Measurements from ENCODE around the gene ATXN10. TPM values are rescaled to one million over a fixed set of nuclear protein-coding genes. Genes with fewer than 3 reads are reported as not detected.
"Not testable (repeated sequence)": the region's sequence is repeated elsewhere in the genome, so short reads cannot be mapped to it uniquely, and the experiment has no call there.

The ATXN10 gene
- total RNA-seq, 2 experiments from 2014 or later: 114 to 121 TPM

DNA sequence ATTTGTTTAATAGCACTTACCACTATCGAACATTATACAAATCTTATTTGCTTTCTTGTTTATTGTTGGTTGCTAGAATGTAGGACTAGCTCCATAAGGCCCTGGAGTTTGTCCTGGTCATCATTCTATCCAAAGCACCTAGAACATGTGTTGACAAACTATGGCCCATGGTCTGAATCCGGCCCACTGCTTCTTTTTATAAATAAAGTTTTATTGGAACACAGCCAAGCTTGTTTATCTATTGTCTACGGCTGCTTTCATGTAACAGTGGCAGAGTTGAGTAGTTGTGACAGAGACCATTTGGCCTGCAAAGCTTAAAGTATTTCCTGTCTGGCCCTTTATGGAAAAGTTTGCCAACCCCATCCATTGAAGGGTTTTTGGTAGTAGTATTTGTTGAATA is 38.8 kb downstream of the ATXN10 start:
- H3K27me3 Mint-ChIP-seq: no peaks in the 10 kb centered on the region
- intact Hi-C loops (cut with micrococcal nuclease): no loop called here
- TF ChIP-seq, protein P1, sequence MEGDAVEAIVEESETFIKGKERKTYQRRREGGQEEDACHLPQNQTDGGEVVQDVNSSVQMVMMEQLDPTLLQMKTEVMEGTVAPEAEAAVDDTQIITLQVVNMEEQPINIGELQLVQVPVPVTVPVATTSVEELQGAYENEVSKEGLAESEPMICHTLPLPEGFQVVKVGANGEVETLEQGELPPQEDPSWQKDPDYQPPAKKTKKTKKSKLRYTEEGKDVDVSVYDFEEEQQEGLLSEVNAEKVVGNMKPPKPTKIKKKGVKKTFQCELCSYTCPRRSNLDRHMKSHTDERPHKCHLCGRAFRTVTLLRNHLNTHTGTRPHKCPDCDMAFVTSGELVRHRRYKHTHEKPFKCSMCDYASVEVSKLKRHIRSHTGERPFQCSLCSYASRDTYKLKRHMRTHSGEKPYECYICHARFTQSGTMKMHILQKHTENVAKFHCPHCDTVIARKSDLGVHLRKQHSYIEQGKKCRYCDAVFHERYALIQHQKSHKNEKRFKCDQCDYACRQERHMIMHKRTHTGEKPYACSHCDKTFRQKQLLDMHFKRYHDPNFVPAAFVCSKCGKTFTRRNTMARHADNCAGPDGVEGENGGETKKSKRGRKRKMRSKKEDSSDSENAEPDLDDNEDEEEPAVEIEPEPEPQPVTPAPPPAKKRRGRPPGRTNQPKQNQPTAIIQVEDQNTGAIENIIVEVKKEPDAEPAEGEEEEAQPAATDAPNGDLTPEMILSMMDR (IDR thresholded peaks at IDR 0.05): no peak
- no peak overlapping the region for H3K4me3 Mint-ChIP-seq
- POLR2A ChIA-PET: no interaction called here
- H3K4me1 Mint-ChIP-seq (ENCODE audit: low read depth): peaks cover 22% of the 10 kb centered on the region
- H3K9me3 Mint-ChIP-seq: no peaks in the 10 kb centered on the region
- no peak overlapping the region for H3K27ac Mint-ChIP-seq
- DNase-seq (no peak), ATAC-seq (no peak)
- H3K36me3 Mint-ChIP-seq (ENCODE audit: low read depth): peaks cover 40% of the 10 kb centered on the region
- CTCF ChIA-PET: interaction anchor here (0.9 to 1.2 kb wide), 2 partner anchors 29 to 132 kb away, joined by 3 read pairs; no protein-coding TSS in a partner anchor

- H3K4me3 Mint-ChIP-seq, POLR2A ChIA-PET: not testable (repeated sequence)
These were observed 42.8 kb downstream of the ATXN10 start for GRCh38 chr22:45714390-45714789.

GRCh38 chr22:45717789-45718188 is 46.2 kb downstream of the ATXN10 start:
- H3K4me1 Mint-ChIP-seq (ENCODE audit: low read depth): peaks cover 3% of the 10 kb centered on the region
- no peak overlapping the region for H3K4me3 Mint-ChIP-seq
- no peak overlapping the region for H3K27ac Mint-ChIP-seq
- TF ChIP-seq, protein P1 (IDR thresholded peaks at IDR 0.05): no peak
- ChIA-PET CTCF (no interaction called here), POLR2A (no interaction called here)
- DNase-seq (no peak), ATAC-seq (no peak)
- no peaks in the 10 kb centered on the region for H3K27me3 Mint-ChIP-seq
- intact Hi-C loops (cut with micrococcal nuclease): no loop called here
- no peaks in the 10 kb centered on the region for H3K9me3 Mint-ChIP-seq
- peaks cover 37% of the 10 kb centered on the region for H3K36me3 Mint-ChIP-seq (ENCODE audit: low read depth)

More at GRCh38 chr22:45714390-45714789, 42.8 kb downstream of the ATXN10 start:
- ATAC-seq; CTCF ChIA-PET; DNase-seq; intact Hi-C loops (cut with micrococcal nuclease); H3K9me3 Mint-ChIP-seq; H3K27ac Mint-ChIP-seq; H3K4me1 Mint-ChIP-seq (ENCODE audit: low read depth); H3K27me3 Mint-ChIP-seq: not testable (repeated sequence)
- peaks cover 24% of the 10 kb centered on the region for H3K36me3 Mint-ChIP-seq (ENCODE audit: low read depth)

DNA sequence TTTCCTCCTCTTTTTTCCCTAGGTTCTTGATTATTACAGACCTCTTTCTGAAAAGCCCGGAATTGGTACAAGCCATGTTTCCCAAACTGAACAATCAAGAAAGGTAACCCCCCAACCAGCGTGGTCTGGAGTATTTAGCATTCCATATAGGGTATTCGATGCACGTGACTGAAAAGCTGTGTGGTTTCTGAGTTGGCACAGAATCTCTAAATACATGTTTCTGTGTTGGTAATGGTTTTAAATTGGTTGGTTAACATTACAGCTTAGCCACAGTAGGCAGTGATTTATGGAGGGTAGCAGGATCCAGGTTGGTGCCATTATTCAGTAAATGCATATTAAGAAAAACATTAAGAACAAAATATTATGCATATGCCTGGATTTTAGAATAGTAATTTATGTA is 46.8 kb downstream of the ATXN10 start:
- TF ChIP-seq, protein P1 (IDR thresholded peaks at IDR 0.05): no peak
- no peaks in the 10 kb centered on the region for H3K27me3 Mint-ChIP-seq
- ChIA-PET POLR2A (no interaction called here), CTCF (no interaction called here)
- peaks cover 37% of the 10 kb centered on the region for H3K36me3 Mint-ChIP-seq (ENCODE audit: low read depth)
- DNase-seq (no peak), ATAC-seq (no peak)
- intact Hi-C loops (cut with micrococcal nuclease): no loop called here
- H3K4me1 Mint-ChIP-seq (ENCODE audit: low read depth): peaks cover 7% of the 10 kb centered on the region
- H3K4me3 Mint-ChIP-seq: no peak overlapping the region
- H3K9me3 Mint-ChIP-seq: no peaks in the 10 kb centered on the region
- H3K27ac Mint-ChIP-seq: no peak overlapping the region

DNA sequence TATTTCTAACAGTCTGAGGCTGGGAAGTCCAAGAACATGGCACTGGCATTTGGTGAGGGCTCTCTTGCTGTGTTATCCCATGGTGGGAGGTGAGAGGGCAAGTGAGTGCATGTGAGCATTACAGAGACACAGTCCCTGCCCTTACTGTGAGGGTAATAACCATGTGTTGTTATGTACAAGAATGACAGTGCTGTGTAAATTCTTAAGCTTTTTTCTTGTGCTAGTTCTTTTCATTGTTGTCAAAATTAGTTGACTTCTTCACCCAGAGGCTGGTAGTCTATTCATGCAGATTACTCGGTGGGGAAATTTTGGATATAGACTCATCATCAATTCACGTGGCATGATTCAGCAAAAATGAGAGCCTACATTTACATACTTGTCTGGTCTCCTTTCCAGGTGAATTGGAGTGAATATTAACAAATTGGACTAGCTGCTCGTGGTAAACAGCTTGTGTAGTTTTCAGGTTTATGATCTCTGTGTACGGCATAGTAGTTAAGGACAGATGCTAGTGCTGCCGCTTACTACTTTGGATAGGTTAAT is 49.3 kb downstream of the ATXN10 start:
- intact Hi-C loops (cut with micrococcal nuclease): no loop called here
- Mint-ChIP-seq H3K27ac (no peak overlapping the region), H3K36me3 (ENCODE audit: low read depth) (peaks cover 35% of the 10 kb centered on the region), H3K4me3 (no peak overlapping the region), H3K27me3 (no peaks in the 10 kb centered on the region), H3K4me1 (ENCODE audit: low read depth) (peaks cover 25% of the 10 kb centered on the region), H3K9me3 (no peaks in the 10 kb centered on the region)
- DNase-seq (no peak), ATAC-seq (no peak)
- ChIA-PET POLR2A (interaction anchor here (1.1 kb wide), 1 partner anchor 19 kb away, joined by 3 read pairs; no protein-coding TSS in a partner anchor), CTCF (no interaction called here)
- TF ChIP-seq, protein P1 (IDR thresholded peaks at IDR 0.05): no peak

Data from activated CD8-positive, alpha-beta T cell treated with anti-CD3 and anti-CD28 coated beads for 36 hours (primary cell).